ENCODE data around the gene GPR15LG. TPM values are rescaled to one million over a fixed set of nuclear protein-coding genes. Genes with fewer than 3 reads are reported as not detected.

The GPR15LG gene
- total and polyA plus RNA-seq, 5 donors: not detected

GRCh38 chr10:84194424-84195043 is 20.9 kb downstream of the GPR15LG start, which contains the start of gene CDHR1:
TSS of gene CDHR1 (plus strand) at chr10:84194537. CDS start at chr10:84194761, 224 bp downstream.
- Histone ChIP-seq H3K4me1 (ENCODE audit: control insufficient read depth, insufficient read depth, low read length) (no peaks in the 10 kb centered on the region), H3K4me3 (ENCODE audit: low read length) (peak within 1 kb of the TSS; percentile 52), H3K27ac (ENCODE audit: low read length) (no peak within 1 kb of the TSS), H3K9me3 (ENCODE audit: control insufficient read depth, low read length) (no peaks in the 10 kb centered on the region), H3K27me3 (ENCODE audit: control insufficient read depth, insufficient read depth) (no peaks in the 10 kb centered on the region)
- DNase-seq (peak; percentile 44 to 80 (median 72)), ATAC-seq (peak; percentile 65 to 80)
- under 1% methylated on average over 61 of the region's 61 CpGs for WGBS
- intact Hi-C loops (cut with DNase I): no loop called here

GRCh38 chr10:84195044-84195830 is 21.6 kb downstream of the GPR15LG start:
- Histone ChIP-seq H3K9me3 (ENCODE audit: control insufficient read depth, low read length) (no peaks in the 10 kb centered on the region), H3K4me3 (ENCODE audit: low read length) (peak overlapping the region; percentile 52), H3K4me1 (ENCODE audit: control insufficient read depth, insufficient read depth, low read length) (no peaks in the 10 kb centered on the region), H3K27me3 (ENCODE audit: control insufficient read depth, insufficient read depth) (no peaks in the 10 kb centered on the region), H3K27ac (ENCODE audit: low read length) (no peak overlapping the region)
- WGBS: 18% methylated on average over 43 of the region's 43 CpGs
- DNase-seq (no peak), ATAC-seq (peak in 1 of 2 donors; percentile 5)
- intact Hi-C loops (cut with DNase I): no loop called here

GRCh38 chr10:84196083-84196482 is 22.5 kb downstream of the GPR15LG start:
- H3K27ac ChIP-seq (ENCODE audit: low read length): no peak overlapping the region
- H3K27me3 ChIP-seq (ENCODE audit: control insufficient read depth, insufficient read depth): no peaks in the 10 kb centered on the region
- no peak overlapping the region for H3K4me3 ChIP-seq (ENCODE audit: low read length)
- WGBS: 31% methylated on average over 4 of the region's 4 CpGs
- H3K4me1 ChIP-seq (ENCODE audit: control insufficient read depth, insufficient read depth, low read length): no peaks in the 10 kb centered on the region
- H3K9me3 ChIP-seq (ENCODE audit: control insufficient read depth, low read length): no peaks in the 10 kb centered on the region
- ATAC-seq (no peak), DNase-seq (no peak)
- intact Hi-C loops (cut with DNase I): no loop called here

- 45% methylated on average over 5 of the region's 5 CpGs for WGBS
- H3K27me3 ChIP-seq (ENCODE audit: control insufficient read depth, insufficient read depth): no peaks in the 10 kb centered on the region
Measured at GRCh38 chr10:84196941-84197340, 23.3 kb downstream of the GPR15LG start.

GRCh38 chr10:84197643-84198042 is 24.0 kb downstream of the GPR15LG start:
- WGBS: 75% methylated on average over 5 of the region's 5 CpGs
- H3K27ac ChIP-seq (ENCODE audit: low read length): no peak overlapping the region
- ATAC-seq (no peak), DNase-seq (no peak)
- H3K4me1 ChIP-seq (ENCODE audit: control insufficient read depth, insufficient read depth, low read length): no peaks in the 10 kb centered on the region
- no peaks in the 10 kb centered on the region for H3K27me3 ChIP-seq (ENCODE audit: control insufficient read depth, insufficient read depth)
- intact Hi-C loops (cut with DNase I): no loop called here
- H3K9me3 ChIP-seq (ENCODE audit: control insufficient read depth, low read length): no peaks in the 10 kb centered on the region
- H3K4me3 ChIP-seq (ENCODE audit: low read length): no peak overlapping the region

More at GRCh38 chr10:84196941-84197340, 23.3 kb downstream of the GPR15LG start:
- H3K4me1 ChIP-seq (ENCODE audit: control insufficient read depth, insufficient read depth, low read length): no peaks in the 10 kb centered on the region
- no peak overlapping the region for H3K27ac ChIP-seq (ENCODE audit: low read length)
- ATAC-seq (peak in 1 of 2 donors; percentile 34), DNase-seq (no peak)
- intact Hi-C loops (cut with DNase I): no loop called here
- no peaks in the 10 kb centered on the region for H3K9me3 ChIP-seq (ENCODE audit: control insufficient read depth, low read length)
- no peak overlapping the region for H3K4me3 ChIP-seq (ENCODE audit: low read length)

- DNase-seq (no peak), ATAC-seq (no peak)
- no peaks in the 10 kb centered on the region for H3K27me3 ChIP-seq (ENCODE audit: control insufficient read depth, insufficient read depth)
- intact Hi-C loops (cut with DNase I): no loop called here
- no peaks in the 10 kb centered on the region for H3K4me1 ChIP-seq (ENCODE audit: control insufficient read depth, insufficient read depth, low read length)
- H3K27ac ChIP-seq (ENCODE audit: low read length): no peak overlapping the region
- no peaks in the 10 kb centered on the region for H3K9me3 ChIP-seq (ENCODE audit: control insufficient read depth, low read length)
- no peak overlapping the region for H3K4me3 ChIP-seq (ENCODE audit: low read length)
- 86% methylated on average over 7 of the region's 7 CpGs for WGBS
Measured at GRCh38 chr10:84198206-84198915, 24.8 kb downstream of the GPR15LG start.

GRCh38 chr10:84200537-84201243 is 27.1 kb downstream of the GPR15LG start:
- ATAC-seq: peak in 1 of 2 donors; percentile 54
- no peaks in the 10 kb centered on the region for H3K27me3 ChIP-seq (ENCODE audit: control insufficient read depth, insufficient read depth)
- intact Hi-C loops (cut with DNase I): loop anchor here in 1 of 4 donors (10.0 kb wide), 1 partner anchor 56 kb away; no protein-coding TSS in a partner anchor

GRCh38 chr10:84201244-84201606 is 27.6 kb downstream of the GPR15LG start:
- H3K4me1 ChIP-seq (ENCODE audit: control insufficient read depth, insufficient read depth, low read length): no peaks in the 10 kb centered on the region
- no peak overlapping the region for H3K4me3 ChIP-seq (ENCODE audit: low read length)
- intact Hi-C loops (cut with DNase I): loop anchor here in 1 of 4 donors (10.0 kb wide), 1 partner anchor 56 kb away; no protein-coding TSS in a partner anchor
- no peaks in the 10 kb centered on the region for H3K9me3 ChIP-seq (ENCODE audit: control insufficient read depth, low read length)
- WGBS: 47% methylated on average over 6 of the region's 6 CpGs
- DNase-seq (no peak), ATAC-seq (no peak)
- H3K27ac ChIP-seq (ENCODE audit: low read length): no peak overlapping the region
- H3K27me3 ChIP-seq (ENCODE audit: control insufficient read depth, insufficient read depth): no peaks in the 10 kb centered on the region

More at GRCh38 chr10:84200537-84201243, 27.1 kb downstream of the GPR15LG start:
- Histone ChIP-seq H3K4me3 (ENCODE audit: low read length) (no peak overlapping the region), H3K9me3 (ENCODE audit: control insufficient read depth, low read length) (no peaks in the 10 kb centered on the region), H3K4me1 (ENCODE audit: control insufficient read depth, insufficient read depth, low read length) (no peaks in the 10 kb centered on the region), H3K27ac (ENCODE audit: low read length) (no peak overlapping the region)
- no peak for DNase-seq
- 62% methylated on average over 11 of the region's 11 CpGs for WGBS

- ATAC-seq: no peak
- 89% methylated on average over 11 of the region's 11 CpGs for WGBS
- Histone ChIP-seq H3K27ac (ENCODE audit: low read length) (no peak overlapping the region), H3K27me3 (ENCODE audit: control insufficient read depth, insufficient read depth) (no peaks in the 10 kb centered on the region), H3K4me3 (ENCODE audit: low read length) (no peak overlapping the region), H3K9me3 (ENCODE audit: control insufficient read depth, low read length) (no peaks in the 10 kb centered on the region), H3K4me1 (ENCODE audit: control insufficient read depth, insufficient read depth, low read length) (no peaks in the 10 kb centered on the region)
- intact Hi-C loops (cut with DNase I): loop anchor here in 1 of 4 donors (10.0 kb wide), 1 partner anchor 57 kb away; no protein-coding TSS in a partner anchor
- DNase-seq: no peak
Measured at GRCh38 chr10:84201682-84202081, 28.1 kb downstream of the GPR15LG start.

- no peak for ATAC-seq
- no peak for DNase-seq
- no peaks in the 10 kb centered on the region for H3K27me3 ChIP-seq (ENCODE audit: control insufficient read depth, insufficient read depth)
- WGBS: 88% methylated on average over 5 of the region's 5 CpGs
- no peak overlapping the region for H3K4me3 ChIP-seq (ENCODE audit: low read length)
- no peaks in the 10 kb centered on the region for H3K9me3 ChIP-seq (ENCODE audit: control insufficient read depth, low read length)
- H3K4me1 ChIP-seq (ENCODE audit: control insufficient read depth, insufficient read depth, low read length): no peaks in the 10 kb centered on the region
- no peak overlapping the region for H3K27ac ChIP-seq (ENCODE audit: low read length)
- intact Hi-C loops (cut with DNase I): loop anchor here in 1 of 4 donors (10.0 kb wide), 1 partner anchor 58 kb away; no protein-coding TSS in a partner anchor
Measured at GRCh38 chr10:84202349-84202748, 28.7 kb downstream of the GPR15LG start.
